HepG2 (cell line): ENCODE results near the gene EVC. TPM values are rescaled to one million over a fixed set of nuclear protein-coding genes. Genes with fewer than 3 reads are reported as not detected.

Experiments
- ATAC-seq: fragments of 200-7000 bp; cut with Tn5 transposase; 3 replicates; pipeline ENCODE4 v1.9.1; 2020; ENCODE audit warnings: mild to moderate bottlenecking, moderate library complexity
- BruUV-seq: library from RNA; stranded (reverse); fragments of 400-500 nt; replicated peaks from 2 replicates; lab custom pipeline; 2021; lab: Mats Ljungman, UMichigan
- CTCF ChIA-PET: fragments of 300-600 bp; formaldehyde crosslinking; extraction: SDS; loops from one replicate; lab custom pipeline; 2021; ENCODE audit warnings: low total read pairs, inconsistent platforms, low intra/inter-chr PET ratio; lab: Yijun Ruan, JAX
- POLR2A ChIA-PET: fragments of 350-600 bp; sonication (Branson Sonifier 250); formaldehyde crosslinking; loops from one replicate; lab custom pipeline; 2020; ENCODE audit warnings: antibody characterized with exemption, inconsistent platforms; lab: Yijun Ruan, JAX
- DNase-seq: peaks from one replicate; pipeline ENCODE4 v3.0.0-alpha.2; 2015; ENCODE audit warnings: low spot score
- FAIRE-seq: peaks from 3 replicates; lab custom pipeline; 2011; peaks lifted over from hg19 to GRCh38; lab: Jason Lieb, UNC
- H2AFZ ChIP-seq: one replicate; pipeline ENCODE4 v1.6.1; 2011; ENCODE audit warnings: low read length, inconsistent platforms
- H3K27ac ChIP-seq: fragments of 300-600 bp; 3 replicates; pipeline ENCODE4 v1.8.0; 2011; ENCODE audit warnings: mixed run types, mild to moderate bottlenecking, mixed read lengths, low read length, inconsistent platforms; ENCODE audit not compliant: insufficient read depth; ENCODE audit errors: extremely low read length
- H3K27me3 ChIP-seq, 2 experiments: fragments of 200-600 bp in 1 of 2; 2 replicates in 1 of 2; 3 replicates in 1 of 2; pipeline versions ENCODE4 v1.6.0 to v1.8.0; 2011; ENCODE audit warnings: low read length in 2 of 2, mild to moderate bottlenecking in 2 of 2, moderate library complexity in 2 of 2, inconsistent platforms in 1 of 2; ENCODE audit not compliant: insufficient read depth in 2 of 2, control insufficient read depth in 1 of 2
- H3K36me3 ChIP-seq, 2 experiments: fragments of 200-600 bp in 1 of 2; replicated peaks in 1 of 2; 2 replicates in 1 of 2; 3 replicates in 1 of 2; pipeline versions ENCODE4 v1.5.1 to v1.8.0; 2011; ENCODE audit warnings: low read length in 2 of 2, inconsistent platforms in 1 of 2; ENCODE audit not compliant: insufficient read depth in 2 of 2, control insufficient read depth in 1 of 2
- H3K4me1 ChIP-seq: 2 replicates; pipeline ENCODE4 v1.5.1; 2012; ENCODE audit warnings: low read length, inconsistent platforms; ENCODE audit not compliant: insufficient read depth
- H3K4me2 ChIP-seq: 2 replicates; pipeline ENCODE4 v1.6.0; 2011; ENCODE audit warnings: low read depth, low read length, inconsistent platforms
- H3K4me3 ChIP-seq, 3 experiments: fragments of 200-600 bp in 1 of 3; sonication (generic), shearing (Covaris generic) in 1 of 3; replicated peaks in 1 of 3; 2 replicates each; pipeline ENCODE4 v1.5.1; 2011 to 2016; ENCODE audit warnings: low read length in 3 of 3, inconsistent platforms in 2 of 3, low read depth in 2 of 3, mild to moderate bottlenecking in 2 of 3, control low read depth in 1 of 3, mixed read lengths in 1 of 3; ENCODE audit not compliant: insufficient read depth in 1 of 3
- H3K79me2 ChIP-seq: one replicate; pipeline ENCODE4 v1.6.1; 2011; ENCODE audit warnings: low read length, inconsistent platforms; ENCODE audit not compliant: insufficient read depth
- H3K9ac ChIP-seq: 2 replicates; pipeline ENCODE4 v1.6.0; 2011; ENCODE audit warnings: mild to moderate bottlenecking, low read depth, low read length, inconsistent platforms; ENCODE audit not compliant: insufficient read depth
- H3K9me3 ChIP-seq: 2 replicates; pipeline ENCODE4 v1.5.1; 2012; ENCODE audit warnings: mild to moderate bottlenecking, low read length
- H4K20me1 ChIP-seq: 2 replicates; pipeline ENCODE4 v1.6.0; 2011; ENCODE audit warnings: inconsistent platforms, mild to moderate bottlenecking, low read length, moderate library complexity; ENCODE audit not compliant: insufficient read depth
- ATRX ChIP-seq: sonication (generic); formaldehyde crosslinking; IDR thresholded peaks from 2 replicates; pipeline ENCODE4 v1.4.0; 2020; ENCODE audit warnings: missing genetic modification reagents, borderline replicate concordance
- MATR3 ChIP-seq: sonication (generic); formaldehyde crosslinking; IDR thresholded peaks from 2 replicates; pipeline ENCODE4 v1.4.0; 2020; ENCODE audit warnings: missing genetic modification reagents
- RORA ChIP-seq: sonication (generic); formaldehyde crosslinking; IDR thresholded peaks from 2 replicates; pipeline ENCODE4 v1.5.0; 2020; ENCODE audit warnings: mild to moderate bottlenecking, missing genetic modification reagents, moderate library complexity
- THAP8 ChIP-seq: sonication (generic); formaldehyde crosslinking; IDR thresholded peaks from 2 replicates; pipeline ENCODE4 v1.5.1; 2020; ENCODE audit warnings: missing genetic modification reagents, mild to moderate bottlenecking, borderline replicate concordance
- ZC3H13 ChIP-seq: sonication (generic); formaldehyde crosslinking; IDR thresholded peaks from 2 replicates; pipeline ENCODE4 v1.8.1; 2023; ENCODE audit warnings: mild to moderate bottlenecking, missing genetic modification reagents, moderate library complexity
- ZNF605 ChIP-seq: sonication (generic); formaldehyde crosslinking; IDR thresholded peaks from 2 replicates; pipeline ENCODE4 v1.8.0; 2022; ENCODE audit warnings: mild to moderate bottlenecking, missing genetic modification reagents
- ZNF7 ChIP-seq: IDR thresholded peaks from 2 replicates; pipeline ENCODE4 v1.6.1; 2016; ENCODE audit warnings: missing biosample characterization, missing genetic modification reagents
- WGBS: methylation state at CpG from one replicate; pipeline ENCODE4 v1.1.6; 2017; ENCODE audit warnings: low lambda C conversion rate; 5-methylcytosine and 5-hydroxymethylcytosine counted together
- in situ Hi-C: cut with HindIII; loops from 2 replicates; pipeline ENCODE4 v1.10.0; 2017; ENCODE audit warnings: low pct_unique_long_range_greater_than_20kb; ENCODE audit not compliant: extremely low pct_ligation_motif_present
- intact Hi-C: fragments of 100-400 bp; cut with micrococcal nuclease; formaldehyde crosslinking; loops from one replicate; pipeline ENCODE4 v1.10.0; 2022; ENCODE audit not compliant: unreplicated experiment
- polyA plus RNA-seq, 8 experiments: library from polyadenylated mRNA; depleted of rRNA in 3 of 8; stranded (reverse) in 7 of 8; unstranded in 1 of 8; fragments of >200 nt; fragmentation: Illumina TruSeq in 4 of 8; extraction: Trizol in 4 of 8; gene quantifications; 2 replicates each; pipeline versions ENCODE4 v1.2.1 to v1.2.3, GENCODE V29; 2011 to 2016; ENCODE audit warnings: low read depth in 4 of 8, missing spikeins in 1 of 8, mixed read lengths in 1 of 8; ENCODE audit not compliant: insufficient read depth in 1 of 8
- total RNA-seq, 5 experiments: library from RNA; depleted of rRNA; stranded (reverse); fragments of >200 nt; fragmentation: Illumina TruSeq; extraction: Trizol; gene quantifications; 2 replicates each; pipeline ENCODE4 v1.2.3, GENCODE V29; 2016; ENCODE audit warnings: low read depth in 1 of 5

The EVC gene
- total and polyA plus RNA-seq, 2 of the 13 experiments (the other 11 are each of a cell fraction or from before 2014, with no cell fraction given), result 3.1 to 4.9 TPM

- FAIRE-seq (no peak), DNase-seq (no peak), ATAC-seq (no peak)
- Histone ChIP-seq H2AFZ (no peak overlapping the region), H3K79me2 (peaks cover 4% of the 10 kb centered on the region), H3K4me3 (no peak overlapping the region), H3K27me3 (no peaks in the 10 kb centered on the region), H3K36me3 (no peaks in the 10 kb centered on the region), H4K20me1 (no peaks in the 10 kb centered on the region), H3K4me1 (peaks cover 33% of the 10 kb centered on the region), H3K9ac (no peak overlapping the region), H3K27ac (no peak overlapping the region), H3K4me2 (no peak overlapping the region), H3K9me3 (no peaks in the 10 kb centered on the region)
- WGBS, result 69% methylated on average over 19 of the region's 41 CpGs
- POLR2A ChIA-PET, result no interaction called here
- intact Hi-C loops, result no loop called here
- no TSS peak for BruUV-seq
- in situ Hi-C loops, result no loop called here
- CTCF ChIA-PET, result no interaction called here
- TF ChIP-seq MATR3 (CRISPR knock-in tag), result no peak
- TF ChIP-seq ZC3H13, result no peak
- TF ChIP-seq THAP8 (CRISPR knock-in tag), result no peak
- no peak for TF ChIP-seq ZNF7
- no peak for TF ChIP-seq ZNF605
- TF ChIP-seq RORA, result no peak
- TF ChIP-seq ATRX (CRISPR knock-in tag), result no peak
Observed at GRCh38 chr4:5707778-5708448, 3.1 kb upstream of the EVC start.
